Measurements from ENCODE around the gene GRXCR1.

Gene GRXCR1

DNA sequence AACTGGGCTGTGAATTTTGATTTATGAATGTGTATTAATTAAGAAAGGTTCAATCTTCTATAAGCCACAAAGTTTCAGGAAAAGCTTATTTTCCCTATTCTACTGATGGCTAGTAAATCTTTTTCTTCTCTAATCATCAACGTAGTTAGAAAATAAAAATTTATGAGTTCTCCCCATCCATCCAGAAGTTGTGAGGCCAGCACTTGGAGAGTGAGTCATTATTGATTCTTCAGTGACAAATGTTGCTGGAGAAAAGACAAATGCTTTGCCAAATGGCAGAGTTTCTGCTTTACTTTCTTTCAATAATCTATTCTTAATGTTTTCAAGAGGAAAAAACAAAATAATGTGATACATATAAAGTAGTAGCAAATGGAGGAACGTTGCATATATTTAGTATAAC is 11.3 kb upstream of the GRXCR1 start:
- TF ChIP-seq ZNF394 (tag by site-specific recombination; IDR thresholded peaks at IDR 0.05; ENCODE audit: borderline replicate concordance), result no peak
- no peak for TF ChIP-seq ZNF157 (tag by site-specific recombination; IDR thresholded peaks at IDR 0.05)
- no peak for TF ChIP-seq ZNF629 (tag by site-specific recombination; IDR thresholded peaks at IDR 0.05)
- TF ChIP-seq ZNF248 (tag by site-specific recombination; IDR thresholded peaks at IDR 0.05), result no peak
- no peak for TF ChIP-seq ZNF416 (tag by site-specific recombination; IDR thresholded peaks at IDR 0.05)
- TF ChIP-seq ZNF558 (tag by site-specific recombination; IDR thresholded peaks at IDR 0.05), result no peak
- TF ChIP-seq ZNF677 (tag by site-specific recombination; IDR thresholded peaks at IDR 0.05), result no peak
- no peak for TF ChIP-seq GLI4 (tag by site-specific recombination; IDR thresholded peaks at IDR 0.05)
- TF ChIP-seq, protein P1, sequence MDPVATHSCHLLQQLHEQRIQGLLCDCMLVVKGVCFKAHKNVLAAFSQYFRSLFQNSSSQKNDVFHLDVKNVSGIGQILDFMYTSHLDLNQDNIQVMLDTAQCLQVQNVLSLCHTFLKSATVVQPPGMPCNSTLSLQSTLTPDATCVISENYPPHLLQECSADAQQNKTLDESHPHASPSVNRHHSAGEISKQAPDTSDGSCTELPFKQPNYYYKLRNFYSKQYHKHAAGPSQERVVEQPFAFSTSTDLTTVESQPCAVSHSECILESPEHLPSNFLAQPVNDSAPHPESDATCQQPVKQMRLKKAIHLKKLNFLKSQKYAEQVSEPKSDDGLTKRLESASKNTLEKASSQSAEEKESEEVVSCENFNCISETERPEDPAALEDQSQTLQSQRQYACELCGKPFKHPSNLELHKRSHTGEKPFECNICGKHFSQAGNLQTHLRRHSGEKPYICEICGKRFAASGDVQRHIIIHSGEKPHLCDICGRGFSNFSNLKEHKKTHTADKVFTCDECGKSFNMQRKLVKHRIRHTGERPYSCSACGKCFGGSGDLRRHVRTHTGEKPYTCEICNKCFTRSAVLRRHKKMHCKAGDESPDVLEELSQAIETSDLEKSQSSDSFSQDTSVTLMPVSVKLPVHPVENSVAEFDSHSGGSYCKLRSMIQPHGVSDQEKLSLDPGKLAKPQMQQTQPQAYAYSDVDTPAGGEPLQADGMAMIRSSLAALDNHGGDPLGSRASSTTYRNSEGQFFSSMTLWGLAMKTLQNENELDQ (tag by site-specific recombination; IDR thresholded peaks at IDR 0.05; ENCODE audit: low read depth), result no peak
- TF ChIP-seq, protein P2, sequence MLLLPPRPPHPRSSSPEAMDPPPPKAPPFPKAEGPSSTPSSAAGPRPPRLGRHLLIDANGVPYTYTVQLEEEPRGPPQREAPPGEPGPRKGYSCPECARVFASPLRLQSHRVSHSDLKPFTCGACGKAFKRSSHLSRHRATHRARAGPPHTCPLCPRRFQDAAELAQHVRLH (tag by site-specific recombination; IDR thresholded peaks at IDR 0.05), result no peak
- TF ChIP-seq, protein P3, sequence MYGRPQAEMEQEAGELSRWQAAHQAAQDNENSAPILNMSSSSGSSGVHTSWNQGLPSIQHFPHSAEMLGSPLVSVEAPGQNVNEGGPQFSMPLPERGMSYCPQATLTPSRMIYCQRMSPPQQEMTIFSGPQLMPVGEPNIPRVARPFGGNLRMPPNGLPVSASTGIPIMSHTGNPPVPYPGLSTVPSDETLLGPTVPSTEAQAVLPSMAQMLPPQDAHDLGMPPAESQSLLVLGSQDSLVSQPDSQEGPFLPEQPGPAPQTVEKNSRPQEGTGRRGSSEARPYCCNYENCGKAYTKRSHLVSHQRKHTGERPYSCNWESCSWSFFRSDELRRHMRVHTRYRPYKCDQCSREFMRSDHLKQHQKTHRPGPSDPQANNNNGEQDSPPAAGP (tag by site-specific recombination; IDR thresholded peaks at IDR 0.05), result no peak
- TF ChIP-seq, protein P4, sequence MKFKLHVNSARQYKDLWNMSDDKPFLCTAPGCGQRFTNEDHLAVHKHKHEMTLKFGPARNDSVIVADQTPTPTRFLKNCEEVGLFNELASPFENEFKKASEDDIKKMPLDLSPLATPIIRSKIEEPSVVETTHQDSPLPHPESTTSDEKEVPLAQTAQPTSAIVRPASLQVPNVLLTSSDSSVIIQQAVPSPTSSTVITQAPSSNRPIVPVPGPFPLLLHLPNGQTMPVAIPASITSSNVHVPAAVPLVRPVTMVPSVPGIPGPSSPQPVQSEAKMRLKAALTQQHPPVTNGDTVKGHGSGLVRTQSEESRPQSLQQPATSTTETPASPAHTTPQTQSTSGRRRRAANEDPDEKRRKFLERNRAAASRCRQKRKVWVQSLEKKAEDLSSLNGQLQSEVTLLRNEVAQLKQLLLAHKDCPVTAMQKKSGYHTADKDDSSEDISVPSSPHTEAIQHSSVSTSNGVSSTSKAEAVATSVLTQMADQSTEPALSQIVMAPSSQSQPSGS (tag by site-specific recombination; IDR thresholded peaks at IDR 0.05; ENCODE audit: low read depth), result no peak
- TF ChIP-seq ZNF792 (tag by site-specific recombination; IDR thresholded peaks at IDR 0.05), result no peak
- TF ChIP-seq ZNF140 (tag by site-specific recombination; IDR thresholded peaks at IDR 0.05), result no peak
- no peak for TF ChIP-seq ZSCAN23 (tag by site-specific recombination; IDR thresholded peaks at IDR 0.05)
- TF ChIP-seq ZNF311 (tag by site-specific recombination; IDR thresholded peaks at IDR 0.05; ENCODE audit: borderline replicate concordance), result no peak
- Histone ChIP-seq H3K36me3 (ENCODE audit: control insufficient read depth in 2 of 2, insufficient read depth in 1 of 2, low read length in 2 of 2) (no peaks in the 10 kb centered on the region), H3K27ac (ENCODE audit: extremely low read depth, low read depth, low read length) (no peak overlapping the region), H3K9me3 (ENCODE audit: control insufficient read depth, insufficient read depth, low read depth, low read length) (no peaks in the 10 kb centered on the region), H3K4me1 (ENCODE audit: control insufficient read depth, insufficient read depth, low read length) (no peaks in the 10 kb centered on the region), H3K4me3 (ENCODE audit: low read depth, low read length) (no peak overlapping the region)
- ChIA-PET CTCF (no interaction called here), POLR2A (no interaction called here)

DNA sequence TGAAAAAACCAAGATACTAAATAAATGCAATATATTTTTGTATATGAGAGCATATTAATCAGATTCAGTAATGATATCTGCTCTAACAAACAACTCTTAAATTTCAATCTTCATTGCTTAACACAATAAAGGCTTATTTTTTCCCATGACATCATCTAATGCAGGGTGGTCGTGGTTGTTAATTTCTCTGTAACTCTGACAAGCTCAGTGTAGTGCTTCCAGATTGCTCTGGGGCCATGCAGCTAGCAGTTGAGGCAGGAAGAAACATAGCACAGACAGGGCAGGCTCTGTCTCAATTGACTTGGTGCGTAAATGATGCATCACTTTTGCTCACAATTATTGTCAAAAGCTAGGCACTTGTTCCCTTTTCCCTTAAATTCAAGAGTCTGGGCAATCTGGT is 869 bp upstream of the GRXCR1 start:
- Histone ChIP-seq H3K9me3 (ENCODE audit: control insufficient read depth, insufficient read depth, low read depth, low read length) (no peaks in the 10 kb centered on the region), H3K4me3 (ENCODE audit: low read depth, low read length) (no peak overlapping the region), H3K4me1 (ENCODE audit: control insufficient read depth, insufficient read depth, low read length) (no peaks in the 10 kb centered on the region), H3K36me3 (ENCODE audit: control insufficient read depth in 2 of 2, insufficient read depth in 1 of 2, low read length in 2 of 2) (no peaks in the 10 kb centered on the region), H3K27ac (ENCODE audit: extremely low read depth, low read depth, low read length) (no peak overlapping the region)
- POLR2A ChIA-PET, result no interaction called here
- CTCF ChIA-PET, result no interaction called here
- TF ChIP-seq SCRT2 (tag by site-specific recombination; IDR thresholded peaks at IDR 0.05) (no peak), ZBTB7A (tag by site-specific recombination; IDR thresholded peaks at IDR 0.05; ENCODE audit: low read depth) (no peak), OSR2 (tag by site-specific recombination; IDR thresholded peaks at IDR 0.05) (no peak), ZNF791 (tag by site-specific recombination; IDR thresholded peaks at IDR 0.05) (no peak), ZFP41 (tag by site-specific recombination; IDR thresholded peaks at IDR 0.05; ENCODE audit: borderline replicate concordance) (no peak), ZNF133 (tag by site-specific recombination; IDR thresholded peaks at IDR 0.05) (no peak)
- TF ChIP-seq, protein P5, sequence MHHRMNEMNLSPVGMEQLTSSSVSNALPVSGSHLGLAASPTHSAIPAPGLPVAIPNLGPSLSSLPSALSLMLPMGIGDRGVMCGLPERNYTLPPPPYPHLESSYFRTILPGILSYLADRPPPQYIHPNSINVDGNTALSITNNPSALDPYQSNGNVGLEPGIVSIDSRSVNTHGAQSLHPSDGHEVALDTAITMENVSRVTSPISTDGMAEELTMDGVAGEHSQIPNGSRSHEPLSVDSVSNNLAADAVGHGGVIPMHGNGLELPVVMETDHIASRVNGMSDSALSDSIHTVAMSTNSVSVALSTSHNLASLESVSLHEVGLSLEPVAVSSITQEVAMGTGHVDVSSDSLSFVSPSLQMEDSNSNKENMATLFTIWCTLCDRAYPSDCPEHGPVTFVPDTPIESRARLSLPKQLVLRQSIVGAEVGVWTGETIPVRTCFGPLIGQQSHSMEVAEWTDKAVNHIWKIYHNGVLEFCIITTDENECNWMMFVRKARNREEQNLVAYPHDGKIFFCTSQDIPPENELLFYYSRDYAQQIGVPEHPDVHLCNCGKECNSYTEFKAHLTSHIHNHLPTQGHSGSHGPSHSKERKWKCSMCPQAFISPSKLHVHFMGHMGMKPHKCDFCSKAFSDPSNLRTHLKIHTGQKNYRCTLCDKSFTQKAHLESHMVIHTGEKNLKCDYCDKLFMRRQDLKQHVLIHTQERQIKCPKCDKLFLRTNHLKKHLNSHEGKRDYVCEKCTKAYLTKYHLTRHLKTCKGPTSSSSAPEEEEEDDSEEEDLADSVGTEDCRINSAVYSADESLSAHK (tag by site-specific recombination; IDR thresholded peaks at IDR 0.05), result no peak
- TF ChIP-seq, protein P6, sequence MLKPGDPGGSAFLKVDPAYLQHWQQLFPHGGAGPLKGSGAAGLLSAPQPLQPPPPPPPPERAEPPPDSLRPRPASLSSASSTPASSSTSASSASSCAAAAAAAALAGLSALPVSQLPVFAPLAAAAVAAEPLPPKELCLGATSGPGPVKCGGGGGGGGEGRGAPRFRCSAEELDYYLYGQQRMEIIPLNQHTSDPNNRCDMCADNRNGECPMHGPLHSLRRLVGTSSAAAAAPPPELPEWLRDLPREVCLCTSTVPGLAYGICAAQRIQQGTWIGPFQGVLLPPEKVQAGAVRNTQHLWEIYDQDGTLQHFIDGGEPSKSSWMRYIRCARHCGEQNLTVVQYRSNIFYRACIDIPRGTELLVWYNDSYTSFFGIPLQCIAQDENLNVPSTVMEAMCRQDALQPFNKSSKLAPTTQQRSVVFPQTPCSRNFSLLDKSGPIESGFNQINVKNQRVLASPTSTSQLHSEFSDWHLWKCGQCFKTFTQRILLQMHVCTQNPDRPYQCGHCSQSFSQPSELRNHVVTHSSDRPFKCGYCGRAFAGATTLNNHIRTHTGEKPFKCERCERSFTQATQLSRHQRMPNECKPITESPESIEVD (tag by site-specific recombination; IDR thresholded peaks at IDR 0.05), result no peak
- TF ChIP-seq, protein P7, sequence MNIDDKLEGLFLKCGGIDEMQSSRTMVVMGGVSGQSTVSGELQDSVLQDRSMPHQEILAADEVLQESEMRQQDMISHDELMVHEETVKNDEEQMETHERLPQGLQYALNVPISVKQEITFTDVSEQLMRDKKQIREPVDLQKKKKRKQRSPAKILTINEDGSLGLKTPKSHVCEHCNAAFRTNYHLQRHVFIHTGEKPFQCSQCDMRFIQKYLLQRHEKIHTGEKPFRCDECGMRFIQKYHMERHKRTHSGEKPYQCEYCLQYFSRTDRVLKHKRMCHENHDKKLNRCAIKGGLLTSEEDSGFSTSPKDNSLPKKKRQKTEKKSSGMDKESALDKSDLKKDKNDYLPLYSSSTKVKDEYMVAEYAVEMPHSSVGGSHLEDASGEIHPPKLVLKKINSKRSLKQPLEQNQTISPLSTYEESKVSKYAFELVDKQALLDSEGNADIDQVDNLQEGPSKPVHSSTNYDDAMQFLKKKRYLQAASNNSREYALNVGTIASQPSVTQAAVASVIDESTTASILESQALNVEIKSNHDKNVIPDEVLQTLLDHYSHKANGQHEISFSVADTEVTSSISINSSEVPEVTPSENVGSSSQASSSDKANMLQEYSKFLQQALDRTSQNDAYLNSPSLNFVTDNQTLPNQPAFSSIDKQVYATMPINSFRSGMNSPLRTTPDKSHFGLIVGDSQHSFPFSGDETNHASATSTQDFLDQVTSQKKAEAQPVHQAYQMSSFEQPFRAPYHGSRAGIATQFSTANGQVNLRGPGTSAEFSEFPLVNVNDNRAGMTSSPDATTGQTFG (tag by site-specific recombination; IDR thresholded peaks at IDR 0.05; ENCODE audit: borderline replicate concordance), result no peak

Measured in HEK293 (cell line).